Measurements from ENCODE around the gene THG1L.

GRCh38 chr5:157766442-157766841 is 35.2 kb downstream of the THG1L start:
- TF ChIP-seq CEBPB (IDR thresholded peaks at IDR 0.05) = no peak
- TF ChIP-seq POLR2A (IDR thresholded peaks at IDR 0.05; ENCODE audit: low read length) = no peak
- no peak for TF ChIP-seq HOXA7 (CRISPR knock-in tag; IDR thresholded peaks at IDR 0.05)
- TF ChIP-seq CTCF (IDR thresholded peaks at IDR 0.05) = no peak
- TF ChIP-seq EHMT2 (IDR thresholded peaks at IDR 0.05; ENCODE audit: low read depth) = no peak
- no peak for TF ChIP-seq RAD21 (conservative IDR thresholded peaks at IDR 0.05 in 1 of 2, IDR thresholded peaks at IDR 0.05 in 1 of 2)
- TF ChIP-seq CHD2 (IDR thresholded peaks at IDR 0.05; ENCODE audit: low read length, partially characterized antibody) = no peak
- no peak for TF ChIP-seq FOSB (CRISPR knock-in tag; IDR thresholded peaks at IDR 0.05)
- no peak for TF ChIP-seq REST (IDR thresholded peaks at IDR 0.05)
- TF ChIP-seq MAX (IDR thresholded peaks at IDR 0.05) = no peak
- TF ChIP-seq MYC (IDR thresholded peaks at IDR 0.05; ENCODE audit: borderline replicate concordance, low read length) = no peak

Measured in A549 (cell line).